Adipose tissue (tissue), 3 donors: ENCODE results near the gene PLK1. TPM values are rescaled to one million over a fixed set of nuclear protein-coding genes. Genes with fewer than 3 reads are reported as not detected.

ENCODE experiments used
- H3K27ac ChIP-seq: one replicate; pipeline ENCODE4 v1.5.1; 2013; ENCODE audit warnings: low read depth, low read length
- WGBS, 3 donors: extraction: QIAGEN DNeasy Blood & Tissue Kit; methylation state at CpG; one replicate each; pipeline ENCODE4 v1.1.7; 2013; 5-methylcytosine and 5-hydroxymethylcytosine counted together
- polyA plus RNA-seq, 3 donors: library from polyadenylated mRNA; stranded (reverse); fragments of 200-250 nt; gene quantifications; one replicate each; pipeline ENCODE4 v1.2.3, GENCODE V29; 2013
- donor health status: healthy with polysubstance abuse.
- donor health status: Bipolar disorder and iron deficiency.
- donor health status: healthy.

The PLK1 gene
- polyA plus RNA-seq, 3 donors: 0.76 to 3.3 (median 1.2) TPM

- no peak overlapping the region for H3K27ac ChIP-seq
- WGBS, 3 donors: 48 to 96% (median 95%) methylated on average over 2 of the region's 2 CpGs
These were observed 1.7 kb upstream of the PLK1 start for GRCh38 chr16:23676924-23677480.

- no peak overlapping the region for H3K27ac ChIP-seq
- 13 to 29% (median 15%) methylated on average over 20 to 24 of the region's 24 CpGs for WGBS, 3 donors
These were observed 741 bp downstream of the PLK1 start for GRCh38 chr16:23679274-23679985.

- WGBS, 3 donors: 54 to 64% (median 58%) methylated on average over 5 to 6 of the region's 6 CpGs
- H3K27ac ChIP-seq: no peak overlapping the region
These were observed 1.3 kb downstream of the PLK1 start for GRCh38 chr16:23679986-23680336.

- H3K27ac ChIP-seq: no peak overlapping the region
- 76 to 94% (median 81%) methylated on average over 1 of the region's 1 CpG for WGBS, 3 donors
These were observed 3.5 kb downstream of the PLK1 start for GRCh38 chr16:23682181-23682580.

GRCh38 chr16:23683487-23683886 lies 4.8 kb downstream of the PLK1 start:
- H3K27ac ChIP-seq: no peak overlapping the region
- 91 to 93% (median 92%) methylated on average over 3 of the region's 3 CpGs for WGBS, 3 donors

GRCh38 chr16:23687034-23687808 lies 8.5 kb downstream of the PLK1 start:
- WGBS, 3 donors: 93 to 95% (median 94%) methylated on average over 16 of the region's 16 CpGs
- no peak overlapping the region for H3K27ac ChIP-seq

GRCh38 chr16:23689442-23690187 lies 10.9 kb downstream of the PLK1 start:
- WGBS, 3 donors: 96 to 98% (median 97%) methylated on average over 36 of the region's 36 CpGs
- H3K27ac ChIP-seq: no peak overlapping the region

- H3K27ac ChIP-seq: no peak overlapping the region
- WGBS, 3 donors: 93 to 96% (median 95%) methylated on average over 25 of the region's 25 CpGs
These were observed 12.2 kb downstream of the PLK1 start for GRCh38 chr16:23690771-23691482.

GRCh38 chr16:23691483-23692189 lies 12.9 kb downstream of the PLK1 start:
- H3K27ac ChIP-seq: no peak overlapping the region
- 92 to 95% (median 93%) methylated on average over 9 to 10 of the region's 10 CpGs for WGBS, 3 donors

GRCh38 chr16:23692190-23692837 lies 13.6 kb downstream of the PLK1 start:
- no peak overlapping the region for H3K27ac ChIP-seq
- 92 to 94% (median 92%) methylated on average over 6 of the region's 6 CpGs for WGBS, 3 donors

- H3K27ac ChIP-seq: no peak overlapping the region
- WGBS, 3 donors: 94 to 97% (median 96%) methylated on average over 4 of the region's 4 CpGs
These were observed 15.6 kb downstream of the PLK1 start for GRCh38 chr16:23694265-23694643.

- H3K27ac ChIP-seq: no peak overlapping the region
- 13 to 21% (median 20%) methylated on average over 30 to 32 of the region's 32 CpGs for WGBS, 3 donors
These were observed 16.1 kb downstream of the PLK1 start for GRCh38 chr16:23694644-23695373.

- H3K27ac ChIP-seq: no peak overlapping the region
- 80 to 91% (median 86%) methylated on average over 11 of the region's 11 CpGs for WGBS, 3 donors
These were observed 17.1 kb downstream of the PLK1 start for GRCh38 chr16:23695756-23696155.

- WGBS, 3 donors: 71 to 80% (median 74%) methylated on average over 4 of the region's 4 CpGs
These were observed 20.4 kb downstream of the PLK1 start for GRCh38 chr16:23699100-23699499.

GRCh38 chr16:23700093-23700492 lies 21.4 kb downstream of the PLK1 start:
- WGBS, 3 donors: 77 to 89% (median 87%) methylated on average over 2 of the region's 2 CpGs
- no peak overlapping the region for H3K27ac ChIP-seq

More at GRCh38 chr16:23699100-23699499, 20.4 kb downstream of the PLK1 start:
- no peak overlapping the region for H3K27ac ChIP-seq

GRCh38 chr16:23700509-23700908 lies 21.8 kb downstream of the PLK1 start:
- WGBS, 3 donors: 19 to 44% (median 33%) methylated on average over 8 of the region's 8 CpGs
- H3K27ac ChIP-seq: no peak overlapping the region

GRCh38 chr16:23701045-23701444 lies 22.4 kb downstream of the PLK1 start:
- WGBS, 3 donors: 71 to 75% (median 73%) methylated on average over 8 of the region's 8 CpGs
- H3K27ac ChIP-seq: no peak overlapping the region
